GM12872 (cell line): ENCODE data around the gene LINC01488.

Experiments used
- TF ChIP-seq, protein P1 (sequence below): IDR thresholded peaks from 3 replicates; pipeline ENCODE4 v1.5.1; 2011; ENCODE audit warnings: low read depth, mild to moderate bottlenecking, low read length, moderate library complexity; ENCODE audit not compliant: insufficient read depth

LINC01488 gene

DNA sequence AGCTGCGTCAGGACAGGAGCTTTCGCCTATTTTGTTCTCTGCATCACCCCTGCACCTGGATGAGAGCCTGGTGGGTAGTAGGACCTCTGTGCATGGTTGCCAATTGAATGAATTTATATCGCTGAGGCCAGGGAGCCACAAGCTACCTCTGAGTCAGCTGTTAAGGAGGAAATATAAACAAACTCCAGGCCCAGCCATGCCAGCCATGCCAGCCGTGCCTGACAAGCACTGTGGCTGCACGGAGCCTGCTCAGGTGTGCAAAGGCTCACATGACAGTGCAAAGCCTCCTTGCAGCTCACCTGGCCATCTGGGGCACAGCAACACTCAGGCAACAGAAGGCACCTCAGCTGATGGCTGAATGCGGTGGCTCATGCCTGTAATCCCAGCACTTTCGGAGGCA lies 33.7 kb upstream of the LINC01488 start:
- TF ChIP-seq, protein P1, sequence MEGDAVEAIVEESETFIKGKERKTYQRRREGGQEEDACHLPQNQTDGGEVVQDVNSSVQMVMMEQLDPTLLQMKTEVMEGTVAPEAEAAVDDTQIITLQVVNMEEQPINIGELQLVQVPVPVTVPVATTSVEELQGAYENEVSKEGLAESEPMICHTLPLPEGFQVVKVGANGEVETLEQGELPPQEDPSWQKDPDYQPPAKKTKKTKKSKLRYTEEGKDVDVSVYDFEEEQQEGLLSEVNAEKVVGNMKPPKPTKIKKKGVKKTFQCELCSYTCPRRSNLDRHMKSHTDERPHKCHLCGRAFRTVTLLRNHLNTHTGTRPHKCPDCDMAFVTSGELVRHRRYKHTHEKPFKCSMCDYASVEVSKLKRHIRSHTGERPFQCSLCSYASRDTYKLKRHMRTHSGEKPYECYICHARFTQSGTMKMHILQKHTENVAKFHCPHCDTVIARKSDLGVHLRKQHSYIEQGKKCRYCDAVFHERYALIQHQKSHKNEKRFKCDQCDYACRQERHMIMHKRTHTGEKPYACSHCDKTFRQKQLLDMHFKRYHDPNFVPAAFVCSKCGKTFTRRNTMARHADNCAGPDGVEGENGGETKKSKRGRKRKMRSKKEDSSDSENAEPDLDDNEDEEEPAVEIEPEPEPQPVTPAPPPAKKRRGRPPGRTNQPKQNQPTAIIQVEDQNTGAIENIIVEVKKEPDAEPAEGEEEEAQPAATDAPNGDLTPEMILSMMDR: no peak

DNA sequence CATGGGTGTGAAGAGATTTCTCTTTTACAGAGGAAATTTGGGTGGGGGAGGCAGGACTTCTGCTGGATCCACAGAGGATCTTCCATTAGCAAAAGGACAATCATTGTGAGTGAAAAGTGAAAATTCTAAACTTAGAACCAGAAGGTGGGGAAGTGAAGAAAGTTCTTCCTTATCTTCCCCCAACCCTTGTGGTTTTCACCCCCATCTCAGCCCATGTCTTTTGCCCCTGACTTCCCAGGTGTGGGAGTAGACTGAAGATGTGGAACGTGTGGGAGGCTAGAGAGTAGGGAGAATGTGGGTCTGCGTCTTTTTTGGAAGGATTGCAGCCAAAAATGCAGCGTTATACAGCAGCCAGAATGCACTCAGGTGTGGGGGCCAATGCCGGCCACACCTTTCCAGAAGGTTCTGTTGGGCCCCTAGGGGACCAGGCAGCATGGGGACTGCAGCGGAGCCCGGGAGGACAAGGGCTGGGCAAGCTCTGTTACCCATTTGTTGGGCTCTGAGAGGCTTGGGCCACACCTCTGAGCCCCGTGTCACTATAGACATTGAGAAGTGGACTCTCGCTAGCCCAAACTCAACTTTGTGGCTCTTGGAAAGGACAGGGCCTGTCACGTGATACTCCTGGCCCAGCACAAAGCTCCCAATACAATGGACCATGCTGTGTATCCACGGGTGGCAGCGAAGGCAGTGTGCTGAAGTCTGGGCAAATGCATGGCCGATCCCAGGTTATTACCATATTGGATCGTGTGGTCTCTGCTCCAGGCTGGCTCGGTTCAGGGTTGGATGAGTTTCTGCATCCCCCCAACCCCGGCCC lies 32.8 kb upstream of the LINC01488 start:
- TF ChIP-seq, protein P1: no peak

DNA sequence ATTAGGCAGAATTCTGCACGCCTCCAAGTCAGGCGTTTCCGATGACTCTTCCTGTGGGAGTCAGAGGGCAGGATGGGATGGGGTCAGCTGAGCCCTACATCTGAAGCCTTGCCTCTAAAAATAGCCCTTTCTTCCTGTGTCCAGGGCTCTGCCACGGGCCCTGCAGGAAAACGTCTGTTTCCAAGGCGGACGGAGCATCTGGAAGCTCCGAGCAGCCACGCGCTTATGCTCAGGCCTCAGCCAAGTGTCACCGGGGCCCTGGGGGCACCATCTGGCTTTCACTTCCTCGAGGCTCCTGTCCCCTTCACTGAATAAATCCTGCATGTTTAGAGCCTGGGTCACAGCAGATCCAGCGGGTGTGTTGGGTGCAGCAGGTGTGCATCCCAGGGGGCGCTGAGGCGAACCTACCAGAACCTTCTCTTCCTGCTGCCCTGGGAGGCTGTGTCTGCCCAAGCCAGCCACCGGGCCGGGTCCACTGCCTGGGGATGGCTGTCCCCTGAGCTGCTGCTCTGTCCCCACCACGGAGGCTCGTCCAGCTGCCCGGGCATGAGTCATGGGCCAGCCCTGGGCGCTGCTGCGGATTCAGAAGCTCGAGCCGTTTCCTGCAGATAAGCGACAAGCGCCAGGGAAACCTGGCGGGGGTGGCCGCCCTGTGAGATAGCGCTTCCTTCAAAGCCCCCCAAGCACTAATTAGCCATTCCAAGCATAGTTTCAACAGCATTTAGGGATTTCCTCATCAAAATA lies 32.0 kb upstream of the LINC01488 start:
- TF ChIP-seq, protein P1: no peak

DNA sequence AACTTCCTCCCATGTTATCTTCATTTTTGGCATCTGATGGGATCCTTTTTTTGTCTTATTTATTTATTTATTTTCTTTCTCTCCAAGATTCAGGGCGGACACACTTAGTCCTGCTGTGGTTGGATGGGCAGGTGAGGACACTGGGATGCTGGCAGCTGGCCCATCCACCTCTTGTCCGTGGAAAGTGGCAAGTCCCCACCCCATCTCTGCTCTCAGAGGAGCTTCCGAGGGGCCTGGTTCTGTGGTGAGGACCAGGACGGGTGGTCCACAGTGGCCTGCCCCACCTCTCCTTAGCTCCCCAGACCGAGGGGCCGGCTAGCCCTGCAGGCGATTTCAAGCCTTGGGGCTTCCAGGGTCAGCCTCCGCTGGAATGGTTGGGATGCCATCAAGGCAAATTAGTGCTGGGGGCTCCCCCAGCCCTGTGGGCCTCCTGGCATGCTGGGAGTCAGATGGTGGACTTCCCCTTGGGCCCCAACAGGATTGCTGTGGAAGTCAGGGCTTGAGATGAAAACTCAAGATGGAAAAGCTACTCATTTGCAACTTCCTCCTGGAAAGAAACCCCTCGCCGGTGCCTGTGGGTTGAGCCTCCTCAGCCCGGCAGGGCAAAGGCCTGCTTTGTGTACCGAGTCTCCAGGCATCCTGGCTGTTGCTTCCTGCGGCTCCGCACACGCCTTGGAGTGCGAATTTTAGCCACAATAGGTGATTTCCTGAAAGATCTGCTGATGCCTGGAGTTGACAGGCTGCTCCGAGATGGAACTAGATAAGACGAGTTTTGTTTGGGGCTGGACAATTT lies 31.2 kb upstream of the LINC01488 start:
- TF ChIP-seq, protein P1: no peak

DNA sequence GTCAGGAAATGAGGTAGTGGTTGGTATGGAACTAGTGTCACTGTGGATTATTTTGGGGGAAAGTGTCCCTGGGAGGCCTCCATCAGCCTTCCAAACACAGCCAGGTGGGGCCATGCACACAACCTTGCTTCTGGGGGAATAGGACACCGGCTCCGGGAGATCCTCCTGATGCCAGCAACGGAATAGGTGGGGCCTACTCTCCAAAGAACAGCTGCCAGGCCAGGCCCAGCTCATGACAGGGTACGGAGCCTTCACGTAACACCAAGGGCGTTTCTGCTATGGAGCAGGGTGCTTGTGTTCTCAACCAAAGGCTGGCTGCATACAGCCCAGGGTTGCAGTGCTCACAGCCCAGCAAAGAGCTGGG lies 30.6 kb upstream of the LINC01488 start:
- TF ChIP-seq, protein P1: no peak

DNA sequence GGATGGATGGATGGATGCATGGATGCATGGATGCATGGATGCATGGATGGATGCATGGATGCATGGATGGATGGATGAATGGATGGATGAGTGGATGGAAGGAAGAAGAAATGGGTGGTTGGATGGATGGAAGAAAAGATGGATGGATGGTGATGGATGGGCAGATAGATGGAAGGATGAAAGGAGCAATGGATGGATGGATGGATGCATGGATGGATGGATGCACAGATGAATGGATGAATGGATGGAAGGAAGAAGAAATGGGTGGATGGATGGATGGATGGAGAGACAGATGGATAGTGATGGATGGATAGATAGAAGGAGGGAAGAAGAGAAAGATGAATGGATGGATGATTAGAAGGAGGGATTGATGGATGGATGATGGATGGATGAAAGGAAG lies 30.2 kb upstream of the LINC01488 start:
- TF ChIP-seq, protein P1: no peak
